Kidney (tissue), 14 donors: ENCODE measurements around the gene COLQ. TPM values are rescaled to one million over a fixed set of nuclear protein-coding genes. Genes with fewer than 3 reads are reported as not detected.

Experiments used
- DNase-seq, 5 donors: peaks; one replicate each; pipeline ENCODE4 v3.0.0-alpha.2; 2013 to 2020
- FAIRE-seq: peaks from 2 replicates; lab custom pipeline; 2012; peaks lifted over from hg19 to GRCh38; lab: Jason Lieb, UNC
- H3K27ac ChIP-seq, 2 donors: one replicate each; pipeline ENCODE4 v1.7.0; 2013; ENCODE audit warnings: low read depth in 2 of 2, low read length in 2 of 2, inconsistent platforms in 1 of 2
- H3K27me3 ChIP-seq: one replicate; pipeline ENCODE4 v1.7.1; 2013; ENCODE audit warnings: low read length, inconsistent platforms; ENCODE audit not compliant: control insufficient read depth, insufficient read depth
- H3K36me3 ChIP-seq, 3 donors: one replicate each; pipeline versions ENCODE4 v1.7.0 to v1.7.1; 2013; ENCODE audit warnings: low read length in 3 of 3, control low read depth in 1 of 3, inconsistent platforms in 1 of 3; ENCODE audit not compliant: insufficient read depth in 3 of 3, control insufficient read depth in 2 of 3
- H3K4me1 ChIP-seq, 3 donors: one replicate each; pipeline versions ENCODE4 v1.7.0 to v1.7.1; 2013; ENCODE audit warnings: low read length in 3 of 3, inconsistent platforms in 1 of 3, low read depth in 1 of 3; ENCODE audit not compliant: control insufficient read depth in 2 of 3, insufficient read depth in 2 of 3
- H3K4me3 ChIP-seq, 3 donors: one replicate each; pipeline versions ENCODE4 v1.7.0 to v1.8.1; 2013; ENCODE audit warnings: low read length in 3 of 3, control low read depth in 1 of 3, inconsistent platforms in 1 of 3
- H3K9ac ChIP-seq, 3 donors: one replicate each; pipeline versions ENCODE4 v1.7.0 to v1.7.1; 2013; ENCODE audit warnings: low read length in 3 of 3, control low read depth in 1 of 3, inconsistent platforms in 1 of 3
- H3K9me3 ChIP-seq, 3 donors: one replicate each; pipeline versions ENCODE4 v1.7.0 to v1.7.1; 2013; ENCODE audit warnings: low read length in 3 of 3, control low read depth in 1 of 3, inconsistent platforms in 1 of 3; ENCODE audit not compliant: control insufficient read depth in 2 of 3, insufficient read depth in 1 of 3
- intact Hi-C: fragments of 100-400 bp; cut with DNase I; formaldehyde crosslinking; loops from one replicate; pipeline ENCODE4 v1.11.1; 2022
- polyA plus RNA-seq: library from polyadenylated mRNA; stranded (reverse); fragments of 350-450 nt; fragmentation: Illumina TruSeq; extraction: RNeasy Lipid Tissue Mini Kit (QIAGEN cat#74804); gene quantifications from one replicate; pipeline ENCODE4 v1.2.3, GENCODE V29; 2014; ENCODE audit warnings: low read depth, low replicate concordance; ENCODE audit not compliant: insufficient read depth
- total RNA-seq: library from RNA; stranded (reverse); fragmentation: NEBNext Ultra II Directional; extraction: Animal tissue kit (Norgen Biotek cat#: 25700); gene quantifications from one replicate; pipeline ENCODE4 v1.2.1, GENCODE V29; 2021
- TF ChIP-seq, protein P1 (sequence below): IDR thresholded peaks from 3 replicates; pipeline ENCODE4 v1.5.1; 2012; ENCODE audit warnings: mild to moderate bottlenecking, moderate library complexity, borderline replicate concordance; ENCODE audit not compliant: insufficient read depth; ENCODE audit errors: extremely low read depth
- donor health status: control.
- donor health status: control.
- donor health status: control.
- donor health status: control.
- donor health status: control.
- donor health status: DM: yes; HTN: yes; CAD: no.
- donor health status: Normal renal cell carcinoma (clear cell type).

The COLQ gene
- total and polyA plus RNA-seq, 2 donors from 2014 or later = 1.2 to 4.3 TPM

DNA sequence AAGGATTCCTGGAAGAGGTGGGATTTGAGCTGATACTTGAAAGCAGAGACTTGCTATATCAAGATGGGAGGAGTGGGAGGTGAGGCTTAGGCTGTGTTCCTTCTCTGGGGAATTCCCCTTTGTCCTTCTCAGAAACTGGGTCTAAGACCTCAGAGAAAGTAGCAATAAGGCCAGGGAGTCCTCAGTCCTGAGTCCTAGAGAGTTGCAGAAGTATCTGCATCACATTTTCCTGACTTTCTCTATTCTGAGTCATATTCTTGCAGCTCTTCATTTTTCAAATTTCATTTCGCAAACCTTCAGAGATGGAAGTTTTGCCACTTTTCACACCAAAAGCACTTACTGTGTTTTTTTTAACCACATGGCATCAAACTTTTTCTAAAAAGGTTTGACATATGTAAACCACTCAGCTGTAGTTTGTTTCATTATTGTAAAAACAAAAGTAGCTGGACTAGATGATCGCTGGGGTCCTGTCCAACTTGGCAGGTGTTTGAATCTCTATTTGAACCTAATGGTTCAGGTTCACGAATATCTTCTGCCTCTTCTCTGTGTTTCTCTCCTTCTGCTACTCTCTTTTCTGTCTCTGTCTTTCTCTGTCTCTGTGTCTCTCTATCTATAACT, 21.3 kb downstream of the COLQ start:
- Histone ChIP-seq H3K4me3 (no peak overlapping the region), H3K9me3 (no peaks in the 10 kb centered on the region), H3K4me1 (no peaks in the 10 kb centered on the region), H3K27ac (no peak overlapping the region), H3K9ac (no peak overlapping the region), H3K36me3 (no peaks in the 10 kb centered on the region), H3K27me3 (no peaks in the 10 kb centered on the region)
- FAIRE-seq (no peak), DNase-seq (no peak)
- TF ChIP-seq, protein P1, sequence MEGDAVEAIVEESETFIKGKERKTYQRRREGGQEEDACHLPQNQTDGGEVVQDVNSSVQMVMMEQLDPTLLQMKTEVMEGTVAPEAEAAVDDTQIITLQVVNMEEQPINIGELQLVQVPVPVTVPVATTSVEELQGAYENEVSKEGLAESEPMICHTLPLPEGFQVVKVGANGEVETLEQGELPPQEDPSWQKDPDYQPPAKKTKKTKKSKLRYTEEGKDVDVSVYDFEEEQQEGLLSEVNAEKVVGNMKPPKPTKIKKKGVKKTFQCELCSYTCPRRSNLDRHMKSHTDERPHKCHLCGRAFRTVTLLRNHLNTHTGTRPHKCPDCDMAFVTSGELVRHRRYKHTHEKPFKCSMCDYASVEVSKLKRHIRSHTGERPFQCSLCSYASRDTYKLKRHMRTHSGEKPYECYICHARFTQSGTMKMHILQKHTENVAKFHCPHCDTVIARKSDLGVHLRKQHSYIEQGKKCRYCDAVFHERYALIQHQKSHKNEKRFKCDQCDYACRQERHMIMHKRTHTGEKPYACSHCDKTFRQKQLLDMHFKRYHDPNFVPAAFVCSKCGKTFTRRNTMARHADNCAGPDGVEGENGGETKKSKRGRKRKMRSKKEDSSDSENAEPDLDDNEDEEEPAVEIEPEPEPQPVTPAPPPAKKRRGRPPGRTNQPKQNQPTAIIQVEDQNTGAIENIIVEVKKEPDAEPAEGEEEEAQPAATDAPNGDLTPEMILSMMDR = no peak
- intact Hi-C loops = no loop called here

DNA sequence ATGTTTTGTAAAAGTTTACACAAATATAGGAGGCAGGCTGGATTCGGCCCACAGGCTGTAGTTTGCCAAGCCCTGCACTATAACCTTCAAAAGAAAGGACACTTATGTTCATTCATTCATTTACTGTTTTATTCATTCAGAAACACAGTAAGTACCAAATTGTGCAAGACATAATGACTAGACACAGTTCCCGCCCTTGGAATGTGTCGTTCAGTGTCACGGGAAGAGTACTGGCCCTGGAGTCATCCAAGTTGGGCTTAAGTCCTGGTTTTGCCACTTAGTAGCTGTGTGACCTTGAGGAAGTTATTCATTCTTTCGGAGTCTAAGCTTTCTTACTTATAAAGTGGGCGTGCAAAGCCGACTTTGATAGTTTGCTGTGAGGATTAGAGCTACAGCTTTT, 22.0 kb downstream of the COLQ start:
- H3K36me3 ChIP-seq = no peaks in the 10 kb centered on the region
- no peak overlapping the region for H3K27ac ChIP-seq
- H3K4me1 ChIP-seq = no peaks in the 10 kb centered on the region
- H3K27me3 ChIP-seq = no peaks in the 10 kb centered on the region
- TF ChIP-seq, protein P1 = no peak
- H3K4me3 ChIP-seq = no peak overlapping the region
- no peak overlapping the region for H3K9ac ChIP-seq
- DNase-seq (no peak), FAIRE-seq (no peak)
- intact Hi-C loops = no loop called here
- no peaks in the 10 kb centered on the region for H3K9me3 ChIP-seq

DNA sequence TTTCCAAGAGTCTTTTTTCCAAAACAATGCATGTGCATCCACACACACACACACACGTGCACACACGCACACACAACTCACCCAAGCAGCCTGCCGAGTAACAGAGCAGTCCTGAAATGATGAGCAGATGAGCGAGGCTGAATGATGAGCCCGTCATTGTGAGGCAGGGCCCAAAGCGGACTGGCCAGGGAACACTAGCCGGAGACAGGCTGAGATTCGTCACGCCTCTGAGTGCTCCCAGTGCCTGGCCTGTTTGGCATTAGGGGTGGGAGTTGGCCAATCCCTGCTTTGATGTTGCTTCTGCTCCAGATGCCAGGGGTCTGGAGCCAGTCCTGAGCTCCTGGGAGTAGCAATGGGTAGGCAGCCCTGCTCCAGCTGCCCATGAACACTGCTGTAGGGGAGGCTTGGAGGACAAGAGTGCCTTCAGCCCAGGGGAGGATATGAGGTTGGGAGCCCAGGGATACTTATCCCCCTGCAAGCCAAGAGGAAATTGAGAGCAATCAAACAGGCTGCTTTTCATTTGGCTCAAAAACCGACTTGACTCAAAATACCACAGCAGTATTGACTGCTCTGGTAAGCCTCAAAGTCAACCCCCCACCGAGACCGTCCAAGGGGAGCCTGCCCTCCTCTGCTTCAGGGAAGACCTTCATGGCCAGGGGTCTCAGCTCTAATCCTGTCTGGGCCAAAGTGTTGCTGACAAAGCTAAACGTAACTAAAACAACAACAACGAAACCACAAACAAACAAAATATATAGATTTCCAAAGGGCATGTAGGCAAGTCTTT, 22.9 kb downstream of the COLQ start:
- intact Hi-C loops = no loop called here
- H3K9ac ChIP-seq = no peak overlapping the region
- TF ChIP-seq, protein P1 = no peak
- no peaks in the 10 kb centered on the region for H3K4me1 ChIP-seq
- no peaks in the 10 kb centered on the region for H3K27me3 ChIP-seq
- no peaks in the 10 kb centered on the region for H3K36me3 ChIP-seq
- H3K9me3 ChIP-seq = no peaks in the 10 kb centered on the region
- DNase-seq = peak in 4 of 5 donors; percentile 49 to 58 (median 53)
- no peak for FAIRE-seq
- H3K4me3 ChIP-seq = no peak overlapping the region
- no peak overlapping the region for H3K27ac ChIP-seq
